WTC11 (cell line): ENCODE measurements around the gene UNCX.

Experiments
- CTCF ChIP-seq: fragments of 200-600 bp; IDR thresholded peaks from 2 replicates; pipeline ENCODE4 v1.8.0; 2022; ENCODE audit warnings: antibody characterized with exemption
- ZNF512 ChIP-seq: sonication (generic); formaldehyde crosslinking; IDR thresholded peaks from 2 replicates; pipeline ENCODE4 v1.8.1; 2022; ENCODE audit warnings: missing genetic modification reagents, borderline replicate concordance

GRCh38 chr7:1256621-1257020, 23.9 kb downstream of the UNCX start:
- TF ChIP-seq ZNF512 (CRISPR knock-in tag), result no peak
- no peak for TF ChIP-seq CTCF
